ENCODE results near the gene IRF8.
"Not testable (repeated sequence)": the region's sequence is repeated elsewhere in the genome, so short reads cannot be mapped to it uniquely, and the experiment has no call there.

The IRF8 gene

GRCh38 chr16:85935974-85936760, 37.2 kb downstream of the IRF8 start:
- peak; percentile 34 for DNase-seq (ENCODE audit: low read depth)

- DNase-seq (ENCODE audit: low read depth): no peak
Measured at GRCh38 chr16:85936816-85937215, 37.9 kb downstream of the IRF8 start.

DNA sequence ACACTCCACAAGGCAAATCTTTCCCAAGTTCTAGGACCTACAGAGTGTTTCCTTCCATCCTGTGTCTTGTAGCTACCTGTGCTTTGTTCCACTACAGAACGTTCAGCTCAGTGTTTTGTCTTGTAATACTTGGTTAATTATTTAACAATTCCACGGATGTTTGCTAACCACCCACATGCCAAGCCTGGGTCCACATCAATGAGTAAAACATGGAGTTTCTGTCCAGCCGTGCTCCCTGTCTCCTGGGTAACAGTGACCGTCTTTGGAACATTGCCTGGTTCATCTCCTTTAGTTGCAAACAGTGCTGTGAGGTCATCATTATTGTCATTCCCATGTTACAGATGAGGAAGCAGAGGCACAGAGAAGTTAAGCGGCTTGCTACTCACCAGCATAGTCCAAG, 41.3 kb downstream of the IRF8 start:
- no peak for DNase-seq (ENCODE audit: low read depth)

- no peak for DNase-seq (ENCODE audit: low read depth)
Measured at GRCh38 chr16:85941863-85942644, 43.1 kb downstream of the IRF8 start.

- DNase-seq (ENCODE audit: low read depth): not testable (repeated sequence)
Measured at GRCh38 chr16:85942659-85943058, 43.7 kb downstream of the IRF8 start.

DNA sequence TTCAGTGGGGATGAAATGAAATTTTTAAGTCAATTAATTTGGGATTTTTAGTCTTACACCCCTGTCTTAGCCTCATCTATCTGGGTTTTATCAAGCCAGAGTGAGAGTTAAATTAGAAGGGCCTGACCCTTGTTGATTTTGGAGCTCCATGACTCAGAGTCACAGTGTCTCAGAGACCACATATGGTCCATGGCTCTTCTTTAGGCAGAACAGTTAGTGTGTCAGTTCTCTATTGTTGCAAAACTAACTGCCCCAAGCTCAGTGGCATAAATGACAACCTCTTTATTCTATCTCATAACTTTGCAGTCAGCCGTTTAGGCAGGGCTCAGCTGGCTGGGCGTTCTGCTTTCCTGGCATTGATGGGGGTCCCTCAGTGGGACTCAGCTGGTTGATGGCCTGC, 44.7 kb downstream of the IRF8 start:
- DNase-seq (ENCODE audit: low read depth): no peak

DNA sequence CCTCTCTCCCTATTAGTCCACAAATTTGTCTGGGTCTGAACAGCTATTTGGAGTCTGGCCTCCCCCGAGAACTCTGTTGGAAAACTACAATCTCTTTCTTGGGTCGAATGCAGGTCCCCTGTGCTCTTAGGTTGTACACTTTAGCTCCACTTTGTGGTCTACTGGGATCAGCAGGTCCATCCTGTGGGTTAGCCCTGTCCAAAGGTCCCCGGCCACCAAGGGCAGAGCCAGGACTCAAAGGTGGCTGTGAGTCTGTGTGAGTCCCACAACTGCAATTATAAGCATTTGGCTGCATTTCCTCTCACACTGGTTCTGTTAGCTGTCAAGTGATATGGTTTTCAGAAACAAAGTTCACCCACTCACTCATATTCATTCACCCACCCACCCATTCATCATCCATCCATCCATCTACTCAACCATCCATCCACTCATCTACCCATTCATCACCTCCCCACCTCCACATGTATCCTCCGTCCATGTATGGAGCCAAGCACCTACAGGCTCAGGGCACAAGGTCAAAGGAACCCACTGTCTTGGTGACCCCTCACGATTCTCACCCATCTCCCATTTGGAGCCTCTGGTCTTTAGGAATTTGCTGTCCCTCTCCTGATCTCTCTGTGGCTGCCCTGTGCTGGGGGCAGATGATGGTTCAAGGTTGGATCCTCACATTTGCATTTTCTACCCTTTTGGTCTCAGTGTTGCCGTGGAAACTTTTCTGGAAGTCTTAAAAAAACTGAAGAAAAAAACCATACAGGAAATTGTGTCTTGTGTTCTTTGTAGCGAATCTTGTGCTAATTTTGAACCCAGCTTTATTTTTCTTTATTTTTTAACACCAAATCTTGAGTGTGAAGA, 45.8 kb downstream of the IRF8 start:
- no peak for DNase-seq (ENCODE audit: low read depth)

- DNase-seq (ENCODE audit: low read depth): no peak
Measured at GRCh38 chr16:85945424-85945751, 46.4 kb downstream of the IRF8 start.

- DNase-seq (ENCODE audit: low read depth): no peak
Measured at GRCh38 chr16:85946541-85947124, 47.7 kb downstream of the IRF8 start.

- DNase-seq (ENCODE audit: low read depth): no peak
Measured at GRCh38 chr16:85947230-85948137, 48.5 kb downstream of the IRF8 start.

DNA sequence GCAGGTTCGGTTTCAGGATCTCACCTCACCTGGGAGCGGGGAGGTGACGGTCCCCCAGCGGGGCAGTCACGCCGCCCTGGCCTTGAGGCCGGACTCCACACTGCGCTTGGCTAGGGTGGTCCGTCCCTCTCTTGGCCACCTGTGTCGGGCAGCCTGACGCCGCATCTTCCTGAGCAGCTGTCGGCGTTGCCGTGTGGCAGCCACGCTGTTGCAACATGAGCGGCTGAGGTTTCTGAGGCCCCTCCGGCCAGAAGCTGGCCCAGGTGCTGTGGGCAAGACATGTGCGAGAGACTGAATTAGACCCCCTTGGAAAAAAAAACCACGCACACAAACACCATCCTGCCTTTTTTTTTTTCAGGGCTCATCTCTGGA, 49.2 kb downstream of the IRF8 start:
- no peak for DNase-seq (ENCODE audit: low read depth)

- DNase-seq (ENCODE audit: low read depth): no peak
Measured at GRCh38 chr16:85948616-85949265, 49.8 kb downstream of the IRF8 start.

GRCh38 chr16:85950136-85950918, 51.4 kb downstream of the IRF8 start:
- no peak for DNase-seq (ENCODE audit: low read depth)

- DNase-seq (ENCODE audit: low read depth): no peak
Measured at GRCh38 chr16:85952197-85952596, 53.2 kb downstream of the IRF8 start.

- DNase-seq (ENCODE audit: low read depth): no peak
Measured at GRCh38 chr16:85952811-85953210, 53.8 kb downstream of the IRF8 start.

GRCh38 chr16:85954927-85955519, 56.1 kb downstream of the IRF8 start:
- no peak for DNase-seq (ENCODE audit: low read depth)

GRCh38 chr16:85955566-85955965, 56.6 kb downstream of the IRF8 start:
- no peak for DNase-seq (ENCODE audit: low read depth)

DNA sequence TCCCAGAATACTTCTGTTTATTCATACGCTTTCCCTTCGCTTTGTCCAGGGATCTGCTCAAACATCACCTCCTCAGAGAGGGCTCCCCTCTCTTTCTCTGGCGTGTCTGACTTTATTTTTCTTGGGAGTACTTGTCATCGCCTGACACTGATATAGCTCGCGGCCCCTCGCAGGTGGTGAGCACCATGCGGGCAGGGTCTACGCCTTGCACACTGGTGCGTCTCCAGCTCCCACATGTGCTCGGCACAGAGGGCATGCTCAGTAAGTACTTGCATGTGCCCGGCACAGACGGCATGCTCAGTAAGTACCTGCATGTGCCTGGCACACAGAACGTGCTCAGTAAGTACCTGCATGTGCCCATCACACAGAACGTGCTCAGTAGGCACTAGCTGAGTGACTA, 57.5 kb downstream of the IRF8 start:
- no peak for DNase-seq (ENCODE audit: low read depth)

DNA sequence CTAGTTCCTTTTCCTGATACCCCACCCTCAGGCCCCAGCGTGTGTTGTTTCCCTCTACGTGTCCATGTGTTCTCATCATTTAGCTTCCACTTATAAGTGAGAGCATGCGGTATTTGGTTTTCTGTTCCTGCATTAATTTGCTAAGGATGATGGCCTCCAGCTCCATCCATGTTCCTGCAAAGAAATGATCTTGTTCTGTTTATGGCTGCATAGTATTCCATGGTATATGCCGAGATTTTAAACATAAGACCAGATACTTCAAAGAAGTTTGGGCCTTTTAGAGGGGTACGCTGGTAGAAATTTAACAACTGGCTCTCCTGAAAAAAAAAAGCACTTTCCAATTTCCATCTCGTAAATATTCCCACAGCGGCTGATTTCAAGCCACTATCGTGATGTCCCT, 59.8 kb downstream of the IRF8 start:
- no peak for DNase-seq (ENCODE audit: low read depth)

GRCh38 chr16:85959686-85960085, 60.7 kb downstream of the IRF8 start:
- no peak for DNase-seq (ENCODE audit: low read depth)

Measured in stimulated activated CD8-positive, alpha-beta memory T cell treated with anti-CD3 and anti-CD28 coated beads, Interleukin-15, amount 100 ng/mL, for 1 hour (primary cell).